HFF-Myc (cell line): Measurements from ENCODE around the gene RNF144B.

Experiments used
- DNase-seq: peaks from one replicate; pipeline ENCODE4 v3.0.0-alpha.2; 2011; ENCODE audit warnings: low read depth; ENCODE audit errors: extremely low read depth
- H3K4me3 ChIP-seq: replicated peaks from 2 replicates; pipeline ENCODE4 v1.5.1; 2011; ENCODE audit warnings: low read depth, mild to moderate bottlenecking, control low read depth, low read length
- CTCF ChIP-seq: IDR thresholded peaks from 2 replicates; pipeline ENCODE4 v1.5.1; 2012; ENCODE audit warnings: mild to moderate bottlenecking, low read depth, low read length, control low read depth; ENCODE audit errors: missing control alignments

RNF144B gene

GRCh38 chr6:18371010-18371409 lies 16.1 kb upstream of the RNF144B start:
- DNase-seq: no peak
- no peak for TF ChIP-seq CTCF
- no peak overlapping the region for H3K4me3 ChIP-seq

GRCh38 chr6:18371656-18372055 lies 15.5 kb upstream of the RNF144B start:
- no peak overlapping the region for H3K4me3 ChIP-seq
- DNase-seq: no peak
- TF ChIP-seq CTCF: no peak

GRCh38 chr6:18380158-18380836 lies 6.9 kb upstream of the RNF144B start:
- no peak overlapping the region for H3K4me3 ChIP-seq
- no peak for DNase-seq
- no peak for TF ChIP-seq CTCF

- no peak for DNase-seq
- no peak for TF ChIP-seq CTCF
- no peak overlapping the region for H3K4me3 ChIP-seq
Measured at GRCh38 chr6:18380851-18381250, 6.3 kb upstream of the RNF144B start.

- no peak for TF ChIP-seq CTCF
- no peak for DNase-seq
- H3K4me3 ChIP-seq: no peak overlapping the region
Measured at GRCh38 chr6:18383441-18383840, 3.7 kb upstream of the RNF144B start.

GRCh38 chr6:18384621-18385020 lies 2.5 kb upstream of the RNF144B start:
- no peak overlapping the region for H3K4me3 ChIP-seq
- no peak for TF ChIP-seq CTCF
- no peak for DNase-seq
